Measurements from ENCODE around the gene ITGB6.

DNA sequence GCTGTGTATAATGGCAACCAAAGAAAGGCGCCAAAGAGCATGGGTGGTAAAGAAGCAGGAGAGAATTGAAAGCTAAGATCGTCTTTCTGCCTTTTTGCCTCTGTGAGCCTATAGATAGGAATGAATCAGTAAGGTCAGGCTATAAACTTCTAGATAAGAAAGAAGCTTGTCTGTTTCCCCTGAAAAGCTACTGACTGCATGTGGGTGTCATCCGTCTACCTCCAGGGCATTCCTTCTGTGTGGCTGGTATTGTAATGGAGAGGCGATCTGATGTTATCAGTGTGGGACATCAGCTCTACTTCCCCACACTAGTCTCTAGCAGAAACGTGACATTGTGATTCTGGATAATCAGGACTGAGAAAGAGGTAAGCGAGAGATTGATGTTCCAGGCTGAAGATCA, 74.2 kb downstream of the ITGB6 start:
- TF ChIP-seq, protein P1, sequence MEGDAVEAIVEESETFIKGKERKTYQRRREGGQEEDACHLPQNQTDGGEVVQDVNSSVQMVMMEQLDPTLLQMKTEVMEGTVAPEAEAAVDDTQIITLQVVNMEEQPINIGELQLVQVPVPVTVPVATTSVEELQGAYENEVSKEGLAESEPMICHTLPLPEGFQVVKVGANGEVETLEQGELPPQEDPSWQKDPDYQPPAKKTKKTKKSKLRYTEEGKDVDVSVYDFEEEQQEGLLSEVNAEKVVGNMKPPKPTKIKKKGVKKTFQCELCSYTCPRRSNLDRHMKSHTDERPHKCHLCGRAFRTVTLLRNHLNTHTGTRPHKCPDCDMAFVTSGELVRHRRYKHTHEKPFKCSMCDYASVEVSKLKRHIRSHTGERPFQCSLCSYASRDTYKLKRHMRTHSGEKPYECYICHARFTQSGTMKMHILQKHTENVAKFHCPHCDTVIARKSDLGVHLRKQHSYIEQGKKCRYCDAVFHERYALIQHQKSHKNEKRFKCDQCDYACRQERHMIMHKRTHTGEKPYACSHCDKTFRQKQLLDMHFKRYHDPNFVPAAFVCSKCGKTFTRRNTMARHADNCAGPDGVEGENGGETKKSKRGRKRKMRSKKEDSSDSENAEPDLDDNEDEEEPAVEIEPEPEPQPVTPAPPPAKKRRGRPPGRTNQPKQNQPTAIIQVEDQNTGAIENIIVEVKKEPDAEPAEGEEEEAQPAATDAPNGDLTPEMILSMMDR (IDR thresholded peaks at IDR 0.05), result no peak
- TF ChIP-seq EP300 (IDR thresholded peaks at IDR 0.05) (no peak), POLR2A (IDR thresholded peaks at IDR 0.05) (no peak), POLR2AphosphoS5 (IDR thresholded peaks at IDR 0.05) (no peak)
